ENCODE measurements around the gene GLP2R.

- TF ChIP-seq CTCF (IDR thresholded peaks at IDR 0.05) (no peak), POLR2A (IDR thresholded peaks at IDR 0.05) (no peak), EP300 (IDR thresholded peaks at IDR 0.05) (no peak)
These were observed 37.1 kb upstream of the GLP2R start for GRCh38 chr17:9788601-9789000.
